Lower leg skin (tissue), 4 donors: Measurements from ENCODE around the gene EDRF1. TPM values are rescaled to one million over a fixed set of nuclear protein-coding genes. Genes with fewer than 3 reads are reported as not detected.

Experiments used
- DNase-seq, 2 donors: peaks; one replicate each; pipeline ENCODE4 v3.0.0-alpha.2; 2019; ENCODE audit warnings: low spot score in 2 of 2
- H3K4me3 ChIP-seq: fragments of 200-600 bp; sonication (generic); 2 replicates; pipeline ENCODE4 v1.5.1; 2017; ENCODE audit warnings: mild to moderate bottlenecking, low read depth; ENCODE audit not compliant: poor library complexity, severe bottlenecking
- CTCF ChIP-seq, 3 donors: fragments of 450-650 bp; IDR thresholded peaks; one replicate each; pipeline ENCODE4 v1.5.1; 2016; ENCODE audit warnings: antibody characterized with exemption in 3 of 3, mild to moderate bottlenecking in 3 of 3, moderate library complexity in 2 of 3
- POLR2A ChIP-seq, 2 donors: fragments of 450-650 bp; IDR thresholded peaks; one replicate each; pipeline ENCODE4 v1.6.1; 2016 to 2017; ENCODE audit warnings: antibody characterized with exemption in 2 of 2, mild to moderate bottlenecking in 1 of 2, moderate library complexity in 1 of 2
- WGBS, 2 donors: methylation state at CpG; one replicate each; pipeline ENCODE4 v1.1.5; 2018; 5-methylcytosine and 5-hydroxymethylcytosine counted together
- intact Hi-C: fragments of 100-400 bp; cut with DNase I; formaldehyde crosslinking; loops from one replicate; pipeline ENCODE4 v1.15.0; 2023; ENCODE audit warnings: low total_unique reads
- total RNA-seq, 4 donors: library from RNA; depleted of rRNA; stranded (reverse); fragments of >200 nt; gene quantifications; one replicate each; pipeline ENCODE4 v1.1.0, GENCODE V29; 2016

Gene EDRF1
- total RNA-seq, 4 donors from 2014 or later: 12.8 to 20.8 (median 19.3) TPM

GRCh38 chr10:125792342-125793300 lies 73.1 kb downstream of the EDRF1 start:
- H3K4me3 ChIP-seq: no peak overlapping the region
- DNase-seq: no peak
- 89 to 93% methylated on average over 14 of the region's 14 CpGs for WGBS, 2 donors
- intact Hi-C loops: no loop called here
- TF ChIP-seq CTCF (IDR thresholded peaks at IDR 0.05): no peak
- no peak for TF ChIP-seq POLR2A (IDR thresholded peaks at IDR 0.05)

- no peak for DNase-seq
- H3K4me3 ChIP-seq: no peak overlapping the region
- TF ChIP-seq POLR2A (IDR thresholded peaks at IDR 0.05) (no peak), CTCF (IDR thresholded peaks at IDR 0.05) (no peak)
- 83 to 90% methylated on average over 2 of the region's 2 CpGs for WGBS, 2 donors
- intact Hi-C loops: no loop called here
Observed at GRCh38 chr10:125795128-125795527, 75.6 kb downstream of the EDRF1 start.

GRCh38 chr10:125795637-125796190 lies 76.2 kb downstream of the EDRF1 start:
- intact Hi-C loops: no loop called here
- 80 to 89% methylated on average over 8 of the region's 8 CpGs for WGBS, 2 donors
- no peak overlapping the region for H3K4me3 ChIP-seq
- no peak for DNase-seq
- TF ChIP-seq POLR2A (IDR thresholded peaks at IDR 0.05) (no peak), CTCF (IDR thresholded peaks at IDR 0.05) (no peak)

- intact Hi-C loops: no loop called here
- WGBS, 2 donors: 85 to 91% methylated on average over 8 of the region's 8 CpGs
- TF ChIP-seq CTCF (IDR thresholded peaks at IDR 0.05): no peak
- no peak for DNase-seq
- no peak overlapping the region for H3K4me3 ChIP-seq
Observed at GRCh38 chr10:125797424-125797823, 77.9 kb downstream of the EDRF1 start.

- TF ChIP-seq CTCF (IDR thresholded peaks at IDR 0.05) (no peak), POLR2A (IDR thresholded peaks at IDR 0.05) (no peak)
- intact Hi-C loops: no loop called here
- H3K4me3 ChIP-seq: no peak overlapping the region
- DNase-seq: no peak
- WGBS, 2 donors: 50 to 62% methylated on average over 5 of the region's 5 CpGs
Observed at GRCh38 chr10:125797994-125798662, 78.6 kb downstream of the EDRF1 start.
